GM23338 (cell line): ENCODE results near the gene SERPINB10. TPM values are rescaled to one million over a fixed set of nuclear protein-coding genes. Genes with fewer than 3 reads are reported as not detected.

Experiments
- ATAC-seq: fragments of 200-7000 bp; cut with Tn5 transposase; 3 replicates; pipeline ENCODE4 v1.9.1; 2020
- DNase-seq: peaks from one replicate; pipeline ENCODE4 v3.0.0-alpha.2; 2015; ENCODE audit warnings: low spot score
- H2AFZ ChIP-seq: fragments of 200-600 bp; sonication (generic); 2 replicates; pipeline ENCODE4 v1.8.0; 2016; ENCODE audit warnings: antibody characterized with exemption, mild to moderate bottlenecking, moderate library complexity
- H3F3A ChIP-seq: fragments of 200-600 bp; sonication (generic); replicated peaks from 2 replicates; pipeline ENCODE4 v1.8.0; 2017; ENCODE audit warnings: antibody characterized with exemption, mixed run types, low read depth
- H3K27ac ChIP-seq: fragments of 200-600 bp; sonication (generic); 2 replicates; pipeline ENCODE4 v1.6.1; 2016; ENCODE audit warnings: low read depth
- H3K27me3 ChIP-seq: fragments of 200-600 bp; sonication (generic); 2 replicates; pipeline ENCODE4 v1.8.0; 2016; ENCODE audit warnings: mild to moderate bottlenecking, mixed run types, moderate library complexity; ENCODE audit not compliant: insufficient read depth
- H3K36me3 ChIP-seq: fragments of 200-600 bp; sonication (generic); 2 replicates; pipeline ENCODE4 v1.8.0; 2016; ENCODE audit warnings: mild to moderate bottlenecking; ENCODE audit not compliant: insufficient read depth
- H3K4me1 ChIP-seq: fragments of 200-600 bp; sonication (generic); 2 replicates; pipeline ENCODE4 v1.8.0; 2016; ENCODE audit warnings: mild to moderate bottlenecking, moderate library complexity; ENCODE audit not compliant: insufficient read depth
- H3K4me2 ChIP-seq: fragments of 200-600 bp; sonication (generic); 2 replicates; pipeline ENCODE4 v1.7.1; 2017; ENCODE audit warnings: mixed run types
- H3K4me3 ChIP-seq: fragments of 200-600 bp; sonication (generic); 2 replicates; pipeline ENCODE4 v1.6.1; 2016; ENCODE audit warnings: mixed run types
- H3K79me2 ChIP-seq: fragments of 200-600 bp; sonication (generic); replicated peaks from 2 replicates; pipeline ENCODE4 v1.8.0; 2017; ENCODE audit warnings: mild to moderate bottlenecking; ENCODE audit not compliant: insufficient read depth
- H3K9me2 ChIP-seq: fragments of 200-600 bp; sonication (generic); 2 replicates; pipeline ENCODE4 v1.8.0; 2017; ENCODE audit not compliant: insufficient read depth
- H4K20me1 ChIP-seq: fragments of 200-600 bp; sonication (generic); replicated peaks from 2 replicates; pipeline ENCODE4 v1.8.0; 2017; ENCODE audit warnings: mild to moderate bottlenecking; ENCODE audit not compliant: insufficient read depth
- H3K27ac Mint-ChIP-seq: 2 replicates; pipeline ENCODE4 v1.8.0; 2020; ENCODE audit warnings: inconsistent platforms, mild to moderate bottlenecking, moderate library complexity, mixed read lengths
- H3K27me3 Mint-ChIP-seq: 3 replicates; pipeline ENCODE4 v1.8.0; 2022; ENCODE audit warnings: low read depth, mild to moderate bottlenecking, moderate library complexity, mixed read lengths, inconsistent platforms; ENCODE audit not compliant: insufficient read depth, poor library complexity
- H3K36me3 Mint-ChIP-seq: 3 replicates; pipeline ENCODE4 v1.8.0; 2021; ENCODE audit warnings: low read depth, mild to moderate bottlenecking, inconsistent platforms, moderate library complexity, mixed read lengths
- H3K4me1 Mint-ChIP-seq: 3 replicates; pipeline ENCODE4 v1.8.0; 2020; ENCODE audit warnings: mild to moderate bottlenecking, inconsistent platforms, mixed read lengths
- H3K4me3 Mint-ChIP-seq: 3 replicates; pipeline ENCODE4 v1.8.0; 2021; ENCODE audit warnings: moderate library complexity, mild to moderate bottlenecking, inconsistent platforms, mixed read lengths
- H3K9me3 Mint-ChIP-seq: 3 replicates; pipeline ENCODE4 v1.8.0; 2020; ENCODE audit warnings: moderate library complexity, mild to moderate bottlenecking, inconsistent platforms, mixed read lengths
- CREB1 ChIP-seq: fragments of 250-450 bp; sonication (Bioruptor Pico); IDR thresholded peaks from 2 replicates; pipeline ENCODE4 v1.5.0; 2020; ENCODE audit warnings: low read depth, mild to moderate bottlenecking, moderate library complexity
- EZH2 ChIP-seq: fragments of 200-600 bp; sonication (generic); IDR thresholded peaks from one replicate; pipeline ENCODE4 v1.8.0; 2017; ENCODE audit warnings: antibody characterized with exemption, mild to moderate bottlenecking, low read depth; ENCODE audit not compliant: unreplicated experiment
- EZH2phosphoT487 ChIP-seq: fragments of 200-600 bp; sonication (generic); IDR thresholded peaks from one replicate; pipeline ENCODE4 v1.8.1; 2018; ENCODE audit warnings: antibody characterized with exemption; ENCODE audit not compliant: unreplicated experiment
- JUNB ChIP-seq: IDR thresholded peaks from one replicate; pipeline ENCODE4 v1.6.1; 2016; ENCODE audit warnings: antibody characterized with exemption; ENCODE audit not compliant: unreplicated experiment
- NANOG ChIP-seq: IDR thresholded peaks from 2 replicates; pipeline ENCODE4 v1.6.1; 2016; ENCODE audit warnings: antibody characterized with exemption, borderline replicate concordance
- POLR2AphosphoS5 ChIP-seq: IDR thresholded peaks from 2 replicates; pipeline ENCODE4 v1.6.1; 2016; ENCODE audit warnings: antibody characterized with exemption, low read depth
- STAT1 ChIP-seq: IDR thresholded peaks from one replicate; pipeline ENCODE4 v1.6.1; 2016; ENCODE audit warnings: antibody characterized with exemption; ENCODE audit not compliant: unreplicated experiment
- ZNF114 ChIP-seq: fragments of 250-450 bp; sonication (Bioruptor Pico); IDR thresholded peaks from 2 replicates; pipeline ENCODE4 v1.5.0; 2020; ENCODE audit warnings: mild to moderate bottlenecking, moderate library complexity
- ZNF331 ChIP-seq: fragments of 250-450 bp; sonication (Bioruptor Pico); IDR thresholded peaks from 2 replicates; pipeline ENCODE4 v1.5.0; 2020; ENCODE audit warnings: low read depth, mild to moderate bottlenecking, moderate library complexity
- polyA plus RNA-seq: library from polyadenylated mRNA; unstranded; fragments of >200 nt; fragmentation: Nextera tagmentation; extraction: Ambion mirVana; gene quantifications from 2 replicates; pipeline ENCODE4 v1.2.1, GENCODE V29; 2016
- total RNA-seq: library from RNA; depleted of rRNA; stranded (reverse); fragments of >200 nt; shearing (Covaris generic); gene quantifications from 2 replicates; pipeline ENCODE4 v1.2.3, GENCODE V29; 2014
- TF ChIP-seq, protein P1 (sequence below): IDR thresholded peaks from 2 replicates; pipeline ENCODE4 v1.6.1; 2016; ENCODE audit warnings: antibody characterized with exemption
- TF ChIP-seq, protein P2 (sequence below), 2 experiments: fragments of 200-600 bp in 1 of 2; sonication (generic) in 1 of 2; conservative IDR thresholded peaks; 2 replicates each; pipeline versions ENCODE4 v1.5.1 to v1.6.1; 2016 to 2017; ENCODE audit warnings: antibody characterized with exemption in 2 of 2, low read depth in 2 of 2, mild to moderate bottlenecking in 2 of 2, moderate library complexity in 1 of 2
- TF ChIP-seq, protein P3 (sequence below): fragments of 250-450 bp; sonication (Bioruptor Pico); IDR thresholded peaks from 2 replicates; pipeline ENCODE4 v1.5.0; 2020; ENCODE audit warnings: mild to moderate bottlenecking, moderate library complexity
- TF ChIP-seq, protein P4 (sequence below): IDR thresholded peaks from one replicate; pipeline ENCODE4 v1.6.1; 2018; ENCODE audit warnings: antibody characterized with exemption; ENCODE audit not compliant: unreplicated experiment

Gene SERPINB10
- total and polyA plus RNA-seq, 2 experiments from 2014 or later = not detected

DNA sequence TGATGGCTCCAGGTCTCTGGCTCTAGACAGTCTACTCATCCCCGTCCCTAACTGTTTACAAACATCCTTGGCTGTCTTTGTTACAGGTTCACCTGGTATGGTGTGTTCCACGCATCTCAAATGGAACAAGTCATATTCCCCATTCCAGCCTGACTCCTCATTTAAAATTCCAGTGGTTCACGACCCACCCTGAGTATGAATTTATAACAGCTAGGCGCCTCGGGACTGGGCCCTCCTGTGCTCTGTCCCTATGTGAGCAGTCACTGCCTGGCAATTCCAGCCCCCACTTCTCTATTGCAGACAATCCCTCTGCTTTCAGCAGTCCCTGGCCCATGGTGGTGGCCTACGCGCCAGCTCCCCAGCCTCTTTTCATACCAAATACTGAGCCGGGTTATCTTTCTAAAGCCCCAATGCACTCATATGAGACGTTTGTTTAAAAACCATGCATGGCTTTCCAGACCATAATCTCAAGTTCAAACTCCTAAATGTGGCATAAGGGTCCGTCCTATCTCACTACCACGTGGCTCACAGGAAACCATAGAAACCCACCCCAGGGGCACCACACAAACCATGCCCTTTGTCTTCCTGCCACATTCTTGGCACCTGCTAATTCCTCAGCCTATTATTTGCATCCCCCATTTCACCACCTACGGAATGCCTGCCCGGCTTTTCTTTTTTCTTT, 63.7 kb downstream of the SERPINB10 start:
- Histone ChIP-seq H3F3A (0 out of 2 replicates have a peak, but pooled peaks cover 2% of the 10 kb centered on the region), H3K36me3 (no peaks in the 10 kb centered on the region), H4K20me1 (no peaks in the 10 kb centered on the region), H3K4me3 (peak overlapping the region; percentile 97), H3K4me2 (peak overlapping the region; percentile 89), H3K4me1 (peaks cover 13% of the 10 kb centered on the region), H3K9me2 (no peaks in the 10 kb centered on the region), H3K79me2 (no peaks in the 10 kb centered on the region; the same call in 1 of the 2 replicates), H3K27ac (peak overlapping the region; percentile 92), H3K27me3 (peaks cover 71% of the 10 kb centered on the region), H2AFZ (peak overlapping the region; percentile 83; the same call in 1 of the 2 replicates)
- no peak for TF ChIP-seq ZNF331 (CRISPR knock-in tag)
- TF ChIP-seq ZNF114 (CRISPR knock-in tag) = no peak
- no peak for TF ChIP-seq STAT1
- TF ChIP-seq EZH2phosphoT487 = no peak
- no peak for TF ChIP-seq JUNB
- no peak for TF ChIP-seq NANOG
- no peak for TF ChIP-seq POLR2AphosphoS5
- no peak for TF ChIP-seq CREB1 (CRISPR knock-in tag)
- TF ChIP-seq, protein P1, sequence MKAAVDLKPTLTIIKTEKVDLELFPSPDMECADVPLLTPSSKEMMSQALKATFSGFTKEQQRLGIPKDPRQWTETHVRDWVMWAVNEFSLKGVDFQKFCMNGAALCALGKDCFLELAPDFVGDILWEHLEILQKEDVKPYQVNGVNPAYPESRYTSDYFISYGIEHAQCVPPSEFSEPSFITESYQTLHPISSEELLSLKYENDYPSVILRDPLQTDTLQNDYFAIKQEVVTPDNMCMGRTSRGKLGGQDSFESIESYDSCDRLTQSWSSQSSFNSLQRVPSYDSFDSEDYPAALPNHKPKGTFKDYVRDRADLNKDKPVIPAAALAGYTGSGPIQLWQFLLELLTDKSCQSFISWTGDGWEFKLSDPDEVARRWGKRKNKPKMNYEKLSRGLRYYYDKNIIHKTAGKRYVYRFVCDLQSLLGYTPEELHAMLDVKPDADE = no peak
- TF ChIP-seq, protein P2, sequence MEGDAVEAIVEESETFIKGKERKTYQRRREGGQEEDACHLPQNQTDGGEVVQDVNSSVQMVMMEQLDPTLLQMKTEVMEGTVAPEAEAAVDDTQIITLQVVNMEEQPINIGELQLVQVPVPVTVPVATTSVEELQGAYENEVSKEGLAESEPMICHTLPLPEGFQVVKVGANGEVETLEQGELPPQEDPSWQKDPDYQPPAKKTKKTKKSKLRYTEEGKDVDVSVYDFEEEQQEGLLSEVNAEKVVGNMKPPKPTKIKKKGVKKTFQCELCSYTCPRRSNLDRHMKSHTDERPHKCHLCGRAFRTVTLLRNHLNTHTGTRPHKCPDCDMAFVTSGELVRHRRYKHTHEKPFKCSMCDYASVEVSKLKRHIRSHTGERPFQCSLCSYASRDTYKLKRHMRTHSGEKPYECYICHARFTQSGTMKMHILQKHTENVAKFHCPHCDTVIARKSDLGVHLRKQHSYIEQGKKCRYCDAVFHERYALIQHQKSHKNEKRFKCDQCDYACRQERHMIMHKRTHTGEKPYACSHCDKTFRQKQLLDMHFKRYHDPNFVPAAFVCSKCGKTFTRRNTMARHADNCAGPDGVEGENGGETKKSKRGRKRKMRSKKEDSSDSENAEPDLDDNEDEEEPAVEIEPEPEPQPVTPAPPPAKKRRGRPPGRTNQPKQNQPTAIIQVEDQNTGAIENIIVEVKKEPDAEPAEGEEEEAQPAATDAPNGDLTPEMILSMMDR (conservative IDR thresholded peaks at IDR 0.05; ENCODE audit: low read depth in 2 of 2) = no peak
- TF ChIP-seq, protein P3, sequence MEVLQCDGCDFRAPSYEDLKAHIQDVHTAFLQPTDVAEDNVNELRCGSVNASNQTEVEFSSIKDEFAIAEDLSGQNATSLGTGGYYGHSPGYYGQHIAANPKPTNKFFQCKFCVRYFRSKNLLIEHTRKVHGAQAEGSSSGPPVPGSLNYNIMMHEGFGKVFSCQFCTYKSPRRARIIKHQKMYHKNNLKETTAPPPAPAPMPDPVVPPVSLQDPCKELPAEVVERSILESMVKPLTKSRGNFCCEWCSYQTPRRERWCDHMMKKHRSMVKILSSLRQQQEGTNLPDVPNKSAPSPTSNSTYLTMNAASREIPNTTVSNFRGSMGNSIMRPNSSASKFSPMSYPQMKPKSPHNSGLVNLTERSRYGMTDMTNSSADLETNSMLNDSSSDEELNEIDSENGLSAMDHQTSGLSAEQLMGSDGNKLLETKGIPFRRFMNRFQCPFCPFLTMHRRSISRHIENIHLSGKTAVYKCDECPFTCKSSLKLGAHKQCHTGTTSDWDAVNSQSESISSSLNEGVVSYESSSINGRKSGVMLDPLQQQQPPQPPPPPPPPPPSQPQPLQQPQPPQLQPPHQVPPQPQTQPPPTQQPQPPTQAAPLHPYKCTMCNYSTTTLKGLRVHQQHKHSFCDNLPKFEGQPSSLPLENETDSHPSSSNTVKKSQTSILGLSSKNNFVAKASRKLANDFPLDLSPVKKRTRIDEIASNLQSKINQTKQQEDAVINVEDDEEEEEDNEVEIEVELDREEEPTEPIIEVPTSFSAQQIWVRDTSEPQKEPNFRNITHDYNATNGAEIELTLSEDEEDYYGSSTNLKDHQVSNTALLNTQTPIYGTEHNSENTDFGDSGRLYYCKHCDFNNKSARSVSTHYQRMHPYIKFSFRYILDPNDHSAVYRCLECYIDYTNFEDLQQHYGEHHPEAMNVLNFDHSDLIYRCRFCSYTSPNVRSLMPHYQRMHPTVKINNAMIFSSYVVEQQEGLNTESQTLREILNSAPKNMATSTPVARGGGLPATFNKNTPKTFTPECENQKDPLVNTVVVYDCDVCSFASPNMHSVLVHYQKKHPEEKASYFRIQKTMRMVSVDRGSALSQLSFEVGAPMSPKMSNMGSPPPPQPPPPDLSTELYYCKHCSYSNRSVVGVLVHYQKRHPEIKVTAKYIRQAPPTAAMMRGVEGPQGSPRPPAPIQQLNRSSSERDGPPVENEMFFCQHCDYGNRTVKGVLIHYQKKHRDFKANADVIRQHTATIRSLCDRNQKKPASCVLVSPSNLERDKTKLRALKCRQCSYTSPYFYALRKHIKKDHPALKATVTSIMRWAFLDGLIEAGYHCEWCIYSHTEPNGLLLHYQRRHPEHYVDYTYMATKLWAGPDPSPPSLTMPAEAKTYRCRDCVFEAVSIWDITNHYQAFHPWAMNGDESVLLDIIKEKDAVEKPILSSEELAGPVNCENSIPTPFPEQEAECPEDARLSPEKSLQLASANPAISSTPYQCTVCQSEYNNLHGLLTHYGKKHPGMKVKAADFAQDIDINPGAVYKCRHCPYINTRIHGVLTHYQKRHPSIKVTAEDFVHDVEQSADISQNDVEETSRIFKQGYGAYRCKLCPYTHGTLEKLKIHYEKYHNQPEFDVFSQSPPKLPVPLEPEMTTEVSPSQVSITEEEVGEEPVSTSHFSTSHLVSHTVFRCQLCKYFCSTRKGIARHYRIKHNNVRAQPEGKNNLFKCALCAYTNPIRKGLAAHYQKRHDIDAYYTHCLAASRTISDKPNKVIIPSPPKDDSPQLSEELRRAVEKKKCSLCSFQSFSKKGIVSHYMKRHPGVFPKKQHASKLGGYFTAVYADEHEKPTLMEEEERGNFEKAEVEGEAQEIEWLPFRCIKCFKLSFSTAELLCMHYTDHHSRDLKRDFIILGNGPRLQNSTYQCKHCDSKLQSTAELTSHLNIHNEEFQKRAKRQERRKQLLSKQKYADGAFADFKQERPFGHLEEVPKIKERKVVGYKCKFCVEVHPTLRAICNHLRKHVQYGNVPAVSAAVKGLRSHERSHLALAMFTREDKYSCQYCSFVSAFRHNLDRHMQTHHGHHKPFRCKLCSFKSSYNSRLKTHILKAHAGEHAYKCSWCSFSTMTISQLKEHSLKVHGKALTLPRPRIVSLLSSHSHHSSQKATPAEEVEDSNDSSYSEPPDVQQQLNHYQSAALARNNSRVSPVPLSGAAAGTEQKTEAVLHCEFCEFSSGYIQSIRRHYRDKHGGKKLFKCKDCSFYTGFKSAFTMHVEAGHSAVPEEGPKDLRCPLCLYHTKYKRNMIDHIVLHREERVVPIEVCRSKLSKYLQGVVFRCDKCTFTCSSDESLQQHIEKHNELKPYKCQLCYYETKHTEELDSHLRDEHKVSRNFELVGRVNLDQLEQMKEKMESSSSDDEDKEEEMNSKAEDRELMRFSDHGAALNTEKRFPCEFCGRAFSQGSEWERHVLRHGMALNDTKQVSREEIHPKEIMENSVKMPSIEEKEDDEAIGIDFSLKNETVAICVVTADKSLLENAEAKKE (CRISPR knock-in tag) = no peak
- TF ChIP-seq EZH2 = no peak
- TF ChIP-seq, protein P4, sequence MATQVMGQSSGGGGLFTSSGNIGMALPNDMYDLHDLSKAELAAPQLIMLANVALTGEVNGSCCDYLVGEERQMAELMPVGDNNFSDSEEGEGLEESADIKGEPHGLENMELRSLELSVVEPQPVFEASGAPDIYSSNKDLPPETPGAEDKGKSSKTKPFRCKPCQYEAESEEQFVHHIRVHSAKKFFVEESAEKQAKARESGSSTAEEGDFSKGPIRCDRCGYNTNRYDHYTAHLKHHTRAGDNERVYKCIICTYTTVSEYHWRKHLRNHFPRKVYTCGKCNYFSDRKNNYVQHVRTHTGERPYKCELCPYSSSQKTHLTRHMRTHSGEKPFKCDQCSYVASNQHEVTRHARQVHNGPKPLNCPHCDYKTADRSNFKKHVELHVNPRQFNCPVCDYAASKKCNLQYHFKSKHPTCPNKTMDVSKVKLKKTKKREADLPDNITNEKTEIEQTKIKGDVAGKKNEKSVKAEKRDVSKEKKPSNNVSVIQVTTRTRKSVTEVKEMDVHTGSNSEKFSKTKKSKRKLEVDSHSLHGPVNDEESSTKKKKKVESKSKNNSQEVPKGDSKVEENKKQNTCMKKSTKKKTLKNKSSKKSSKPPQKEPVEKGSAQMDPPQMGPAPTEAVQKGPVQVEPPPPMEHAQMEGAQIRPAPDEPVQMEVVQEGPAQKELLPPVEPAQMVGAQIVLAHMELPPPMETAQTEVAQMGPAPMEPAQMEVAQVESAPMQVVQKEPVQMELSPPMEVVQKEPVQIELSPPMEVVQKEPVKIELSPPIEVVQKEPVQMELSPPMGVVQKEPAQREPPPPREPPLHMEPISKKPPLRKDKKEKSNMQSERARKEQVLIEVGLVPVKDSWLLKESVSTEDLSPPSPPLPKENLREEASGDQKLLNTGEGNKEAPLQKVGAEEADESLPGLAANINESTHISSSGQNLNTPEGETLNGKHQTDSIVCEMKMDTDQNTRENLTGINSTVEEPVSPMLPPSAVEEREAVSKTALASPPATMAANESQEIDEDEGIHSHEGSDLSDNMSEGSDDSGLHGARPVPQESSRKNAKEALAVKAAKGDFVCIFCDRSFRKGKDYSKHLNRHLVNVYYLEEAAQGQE = no peak
- no peaks in the 10 kb centered on the region; the same call in 2 of the 3 replicates for H3K9me3 Mint-ChIP-seq
- DNase-seq = peak; percentile 60
- H3K36me3 Mint-ChIP-seq = no peaks in the 10 kb centered on the region; the same call in 2 of the 3 replicates
- H3K27ac Mint-ChIP-seq = peak overlapping the region; percentile 89
- peak overlapping the region; percentile 85 for H3K4me3 Mint-ChIP-seq
- peaks cover 25% of the 10 kb centered on the region for H3K4me1 Mint-ChIP-seq
- H3K27me3 Mint-ChIP-seq = peaks cover 36% of the 10 kb centered on the region
- ATAC-seq = no peak; the same call in 2 of the 3 replicates
